Stimulated activated CD8-positive, alpha-beta memory T cell treated with anti-CD3 and anti-CD28 coated beads, Interleukin-12 subunit alpha, Interleukin-12 subunit beta, amount 100 ng/mL, for 24 hours (primary cell): ENCODE measurements around the gene HLA-A.
A peak's percentile ranks its signal among the peaks of the same experiment; 100 is the strongest.
"Not testable (repeated sequence)": the region's sequence is repeated elsewhere in the genome, so short reads cannot be mapped to it uniquely, and the experiment has no call there.

Source experiments
- DNase-seq: peaks from one replicate; pipeline ENCODE4 v3.0.0-alpha.2; 2020; ENCODE audit errors: extremely low read depth

Gene HLA-A

DNA sequence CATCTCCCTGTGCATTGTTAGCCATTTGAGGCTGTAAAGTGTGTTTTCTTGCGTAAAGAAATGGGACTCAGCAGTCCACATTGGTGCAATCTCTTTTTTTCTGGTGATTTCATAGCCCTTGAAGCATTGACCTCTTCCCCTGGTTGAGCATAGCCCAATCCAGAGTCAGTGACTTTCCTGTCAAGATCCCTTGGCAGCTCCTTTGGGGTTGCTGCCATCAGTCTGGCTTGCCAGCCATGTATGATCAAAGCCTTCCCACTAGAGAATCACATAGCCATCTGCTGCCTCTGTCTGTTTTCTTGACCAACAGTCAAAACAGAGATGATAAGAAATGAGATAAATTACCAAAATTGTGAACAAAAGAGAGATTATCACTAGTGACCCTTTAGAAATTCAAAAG is 19.6 kb downstream of the HLA-A start:
- DNase-seq, result no peak

DNA sequence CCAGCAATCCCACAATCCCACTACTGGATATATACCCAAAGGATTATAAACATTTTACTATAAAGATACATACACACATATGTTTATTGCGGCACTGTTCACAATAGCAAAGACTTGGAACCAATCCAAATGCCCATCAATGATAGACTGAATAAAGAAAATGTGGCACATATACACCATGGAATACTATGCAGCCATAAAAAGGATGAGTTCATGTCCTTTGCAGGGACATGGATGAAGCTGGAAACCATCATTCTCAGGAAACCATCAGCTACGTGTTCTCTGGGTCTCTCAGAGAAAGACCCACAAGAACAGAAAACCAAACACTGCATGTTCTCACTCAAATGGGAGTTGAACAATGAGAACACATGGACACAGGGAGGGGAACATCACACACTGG is 21.4 kb downstream of the HLA-A start:
- DNase-seq, result not testable (repeated sequence)

DNA sequence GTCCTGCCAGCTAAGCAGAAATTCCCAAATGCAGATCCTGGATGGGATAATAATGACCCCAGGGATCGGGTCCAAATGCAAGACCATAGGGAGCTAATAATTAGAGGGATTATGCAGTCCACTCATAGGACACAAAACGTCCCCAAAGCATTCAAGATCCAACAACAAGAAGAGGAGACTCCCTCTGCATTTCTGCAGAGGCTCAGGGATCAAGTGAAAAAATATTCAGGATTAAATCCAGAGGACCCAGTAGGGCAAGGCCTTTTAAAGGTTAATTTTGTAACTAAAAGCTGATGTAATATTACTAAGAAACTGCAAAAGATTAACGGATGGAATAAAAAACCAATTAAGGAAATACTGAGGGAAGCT is 22.2 kb downstream of the HLA-A start:
- DNase-seq, result no peak

DNA sequence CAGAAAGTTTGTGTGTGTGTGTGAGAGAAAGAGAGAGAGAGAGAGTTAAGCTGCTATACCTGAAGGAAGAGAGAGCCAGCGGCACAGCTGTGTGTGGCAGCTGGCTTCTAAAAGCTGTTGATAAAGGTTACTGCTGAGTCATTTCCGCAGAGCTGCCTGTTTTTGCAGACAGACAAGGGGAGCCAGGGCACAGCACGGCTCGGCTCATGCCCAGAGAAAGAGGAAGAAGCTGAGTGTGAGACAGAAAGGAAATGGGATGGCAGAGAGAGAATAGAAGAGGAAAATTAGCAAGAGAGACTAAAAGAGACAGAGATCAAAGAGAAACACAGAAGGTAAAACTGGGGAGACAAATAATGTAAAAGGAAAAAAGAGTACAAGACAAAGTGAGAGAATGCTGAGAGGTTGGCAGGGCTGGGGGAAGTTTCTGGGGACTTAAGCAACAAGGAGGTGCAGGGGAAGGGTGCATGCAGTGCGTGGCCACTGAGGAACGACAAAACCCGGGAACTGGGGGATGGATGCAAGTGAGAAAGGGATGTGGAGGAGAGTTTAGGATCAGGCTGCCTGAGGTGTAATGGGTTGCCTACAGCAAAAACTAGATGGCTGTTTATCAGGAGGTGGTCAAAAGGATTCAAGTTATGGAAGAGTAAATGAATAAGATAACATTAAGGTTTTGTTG is 22.7 kb downstream of the HLA-A start:
- DNase-seq, result peak; percentile 33

GRCh38 chr6:29965563-29965872 is 23.2 kb downstream of the HLA-A start:
- DNase-seq, result no peak

GRCh38 chr6:29965873-29966601 is 23.7 kb downstream of the HLA-A start:
- no peak for DNase-seq

DNA sequence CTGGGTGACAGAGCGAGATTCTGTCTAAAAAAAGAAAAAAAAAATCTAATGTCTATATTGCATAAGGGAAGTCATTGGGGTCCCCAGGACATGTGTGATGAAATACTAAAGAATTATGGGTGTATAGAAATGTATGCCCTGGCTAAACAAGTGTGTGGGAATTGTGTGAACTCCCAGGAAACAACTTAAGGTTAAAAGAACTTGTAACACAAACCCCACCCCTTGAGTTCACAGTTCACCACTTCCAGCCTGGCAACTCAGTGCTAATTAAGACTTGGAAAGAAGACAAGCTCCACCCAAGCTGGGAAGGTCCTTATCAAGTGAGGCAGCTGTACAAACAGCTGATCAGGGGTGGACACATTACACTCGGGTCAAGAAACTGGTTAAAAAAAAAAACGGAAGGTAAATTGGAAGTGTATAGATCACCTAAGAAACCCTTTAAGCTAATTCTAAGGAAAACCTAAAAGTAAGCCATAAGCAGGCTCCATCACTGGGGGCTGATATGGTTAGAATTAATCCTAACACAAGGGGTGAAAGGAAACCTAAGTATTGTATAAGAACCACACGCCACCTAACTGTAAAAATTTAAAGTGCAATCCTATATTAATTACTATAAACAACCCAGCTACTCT is 25.2 kb downstream of the HLA-A start:
- DNase-seq, result no peak

DNA sequence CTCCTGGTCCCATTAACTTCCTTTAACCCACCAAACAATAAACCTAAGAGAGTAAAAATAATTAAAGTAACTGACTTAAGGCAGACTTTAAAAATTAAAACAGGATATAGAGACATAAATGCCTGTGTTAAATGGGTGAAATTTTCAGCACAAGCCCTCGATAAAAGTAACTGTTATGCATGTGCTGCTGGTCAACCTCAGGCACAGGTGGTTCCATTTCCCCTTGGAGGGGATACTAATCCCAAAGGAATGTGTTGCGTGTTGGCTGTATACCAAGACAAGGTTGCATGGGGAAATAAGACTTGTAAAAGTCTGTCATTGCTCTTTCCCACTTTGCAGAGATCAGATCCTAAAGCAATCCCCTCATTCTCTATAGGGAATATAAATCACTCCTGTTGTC is 25.8 kb downstream of the HLA-A start:
- no peak for DNase-seq

DNA sequence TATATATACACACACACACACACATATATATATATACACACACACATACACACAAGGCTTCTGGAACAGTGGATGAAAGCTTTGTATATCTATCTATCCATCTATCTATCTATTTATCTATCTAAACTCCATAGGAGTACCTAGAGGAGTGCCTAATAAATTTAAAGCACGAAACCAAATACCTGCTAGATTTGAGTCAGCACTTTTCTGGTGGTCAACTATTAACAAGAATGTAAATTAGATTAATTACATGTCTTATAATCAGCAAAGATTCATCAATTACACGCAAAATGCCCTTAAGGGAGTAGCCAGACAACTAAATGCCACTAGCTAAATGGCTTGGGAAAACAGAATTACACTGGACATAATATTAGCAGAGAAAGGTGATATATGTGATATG is 26.6 kb downstream of the HLA-A start:
- no peak for DNase-seq

- no peak for DNase-seq
These were observed 28.4 kb downstream of the HLA-A start for GRCh38 chr6:29970711-29971110.

- no peak for DNase-seq
These were observed 32.7 kb downstream of the HLA-A start for GRCh38 chr6:29974901-29975560.

GRCh38 chr6:29975561-29975907 is 33.2 kb downstream of the HLA-A start:
- no peak for DNase-seq

GRCh38 chr6:29976253-29976587 is 33.9 kb downstream of the HLA-A start:
- DNase-seq, result no peak

DNA sequence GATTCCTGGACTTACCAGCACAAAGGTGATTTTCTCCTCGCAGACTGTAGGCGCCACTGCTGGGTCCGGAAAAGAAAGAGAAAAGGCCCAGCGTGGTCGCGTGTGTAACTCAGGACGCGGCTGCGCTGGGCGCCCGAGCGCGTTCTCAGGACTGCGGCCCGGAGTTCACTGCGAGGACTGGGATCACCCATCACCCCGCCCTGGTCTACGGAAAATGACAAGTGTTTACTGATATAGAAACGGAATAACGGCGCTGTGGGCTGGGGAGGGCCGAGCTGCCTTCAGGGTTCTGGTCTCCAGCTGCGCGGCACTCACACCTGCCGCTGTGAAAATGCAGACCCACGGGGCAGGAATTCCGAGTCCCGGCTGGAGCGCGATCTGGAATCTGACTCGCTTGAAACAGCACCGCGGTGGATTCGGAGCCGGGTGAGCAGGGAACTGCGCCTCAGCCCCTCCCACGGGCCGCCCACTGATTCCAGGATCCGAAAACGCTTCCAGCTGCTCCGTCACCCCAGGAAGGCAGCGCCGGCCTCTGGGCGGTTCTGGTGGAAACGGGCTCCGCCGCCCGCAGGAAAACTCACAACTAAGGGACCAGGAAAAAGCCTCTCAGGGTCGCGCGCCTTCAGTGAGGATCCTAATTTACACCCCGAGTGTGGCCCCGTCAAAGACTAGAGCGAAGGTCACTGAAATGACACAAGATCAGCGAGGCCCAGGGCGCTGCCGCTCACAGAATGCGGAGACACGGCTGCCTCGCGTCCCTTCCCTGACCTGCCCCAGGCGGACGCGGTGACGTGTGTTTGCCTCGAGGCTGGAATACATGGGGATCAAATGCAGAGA is 34.5 kb downstream of the HLA-A start:
- DNase-seq, result no peak

GRCh38 chr6:29977425-29977727 is 35.0 kb downstream of the HLA-A start:
- DNase-seq, result no peak

DNA sequence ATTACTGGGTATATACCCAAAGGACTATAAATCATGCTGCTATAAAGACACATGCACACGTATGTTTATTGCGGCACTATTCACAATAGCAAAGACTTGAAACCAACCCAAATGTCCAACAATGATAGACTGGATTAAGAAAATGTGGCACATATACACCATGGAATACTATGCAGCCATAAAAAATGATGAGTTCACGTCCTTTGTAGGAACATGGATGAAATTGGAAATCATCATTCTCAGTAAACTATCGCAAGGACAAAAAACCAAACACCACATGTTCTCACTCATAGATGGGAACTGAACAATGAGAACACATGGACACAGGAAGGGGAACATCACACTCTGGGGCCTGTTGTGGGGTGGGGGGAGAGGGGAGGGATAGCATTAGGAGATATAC is 37.7 kb downstream of the HLA-A start:
- DNase-seq, result not testable (repeated sequence)

GRCh38 chr6:29980511-29980910 is 38.2 kb downstream of the HLA-A start:
- DNase-seq, result no peak

GRCh38 chr6:29981211-29981812 is 39.0 kb downstream of the HLA-A start:
- DNase-seq, result no peak

DNA sequence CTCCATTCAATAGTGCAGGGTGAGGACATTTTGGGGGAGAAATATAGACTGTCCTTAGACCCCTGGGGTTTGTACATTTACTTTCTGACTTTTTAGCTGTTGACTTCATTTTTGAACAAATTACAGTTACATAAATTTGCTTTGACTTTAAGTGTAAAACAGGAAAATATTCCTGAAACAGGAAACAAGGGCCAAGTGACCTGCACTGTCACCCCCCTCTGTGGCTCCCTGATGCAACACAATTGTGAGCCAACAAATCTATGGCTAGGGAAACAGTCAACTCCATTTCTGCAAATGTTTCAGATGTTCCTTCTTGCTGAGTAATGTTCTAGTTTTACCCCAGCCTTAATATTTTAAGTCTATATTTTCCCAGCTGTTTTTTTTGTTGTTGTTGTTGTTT is 39.8 kb downstream of the HLA-A start:
- DNase-seq, result no peak

GRCh38 chr6:29984232-29984631 is 41.9 kb downstream of the HLA-A start:
- DNase-seq, result no peak

DNA sequence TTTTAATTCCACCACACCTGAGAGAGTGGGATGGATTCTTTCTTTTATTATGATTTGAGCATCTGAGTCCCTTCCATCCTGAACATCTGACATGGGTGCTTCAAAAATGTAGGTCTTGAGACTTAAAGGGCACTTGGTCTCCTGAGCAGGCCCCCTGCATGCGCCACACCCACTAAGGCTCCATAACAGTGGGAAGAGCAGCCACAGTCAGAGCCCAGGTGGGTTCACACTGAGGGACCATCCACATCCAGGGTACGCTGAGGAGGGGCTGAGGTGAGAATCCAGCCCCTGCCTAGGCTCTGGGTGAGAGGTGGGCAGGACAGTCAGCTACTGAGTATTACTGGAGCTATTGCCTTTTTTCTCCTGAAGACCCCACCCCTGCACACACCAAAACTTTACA is 42.7 kb downstream of the HLA-A start:
- DNase-seq, result no peak

- no peak for DNase-seq
These were observed 43.9 kb downstream of the HLA-A start for GRCh38 chr6:29986179-29986781.
